ENCODE results near the gene MYL10. TPM values are rescaled to one million over a fixed set of nuclear protein-coding genes. Genes with fewer than 3 reads are reported as not detected.

The MYL10 gene
- total RNA-seq, 1 donor from 2014 or later = not detected

DNA sequence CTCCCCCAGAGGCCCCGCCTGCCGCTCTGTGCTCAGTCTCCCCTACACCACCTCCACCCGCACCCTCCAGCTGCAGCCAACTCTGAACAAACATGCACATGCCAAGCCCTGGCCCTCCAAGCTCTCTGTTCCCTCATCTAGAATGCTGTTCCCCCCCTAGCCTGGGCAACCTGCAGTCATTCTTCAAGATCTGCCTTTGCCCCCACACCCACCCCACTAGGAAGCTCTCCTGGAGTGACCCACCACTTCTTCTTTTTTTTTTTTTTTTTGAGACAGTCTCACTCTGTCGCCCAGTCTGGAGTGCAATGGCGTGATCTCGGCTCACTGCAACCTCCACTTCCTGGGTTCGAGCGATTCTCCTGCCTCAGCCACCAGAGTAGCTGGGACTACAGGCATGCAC lies 13.7 kb downstream of the MYL10 start:
- TF ChIP-seq, protein P1, sequence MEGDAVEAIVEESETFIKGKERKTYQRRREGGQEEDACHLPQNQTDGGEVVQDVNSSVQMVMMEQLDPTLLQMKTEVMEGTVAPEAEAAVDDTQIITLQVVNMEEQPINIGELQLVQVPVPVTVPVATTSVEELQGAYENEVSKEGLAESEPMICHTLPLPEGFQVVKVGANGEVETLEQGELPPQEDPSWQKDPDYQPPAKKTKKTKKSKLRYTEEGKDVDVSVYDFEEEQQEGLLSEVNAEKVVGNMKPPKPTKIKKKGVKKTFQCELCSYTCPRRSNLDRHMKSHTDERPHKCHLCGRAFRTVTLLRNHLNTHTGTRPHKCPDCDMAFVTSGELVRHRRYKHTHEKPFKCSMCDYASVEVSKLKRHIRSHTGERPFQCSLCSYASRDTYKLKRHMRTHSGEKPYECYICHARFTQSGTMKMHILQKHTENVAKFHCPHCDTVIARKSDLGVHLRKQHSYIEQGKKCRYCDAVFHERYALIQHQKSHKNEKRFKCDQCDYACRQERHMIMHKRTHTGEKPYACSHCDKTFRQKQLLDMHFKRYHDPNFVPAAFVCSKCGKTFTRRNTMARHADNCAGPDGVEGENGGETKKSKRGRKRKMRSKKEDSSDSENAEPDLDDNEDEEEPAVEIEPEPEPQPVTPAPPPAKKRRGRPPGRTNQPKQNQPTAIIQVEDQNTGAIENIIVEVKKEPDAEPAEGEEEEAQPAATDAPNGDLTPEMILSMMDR (conservative IDR thresholded peaks at IDR 0.05; ENCODE audit: low read depth, low read length) = no peak
- no peak for DNase-seq (ENCODE audit: low read depth)
- no peak overlapping the region for H3K4me3 ChIP-seq (ENCODE audit: low read depth, low read length)

DNA sequence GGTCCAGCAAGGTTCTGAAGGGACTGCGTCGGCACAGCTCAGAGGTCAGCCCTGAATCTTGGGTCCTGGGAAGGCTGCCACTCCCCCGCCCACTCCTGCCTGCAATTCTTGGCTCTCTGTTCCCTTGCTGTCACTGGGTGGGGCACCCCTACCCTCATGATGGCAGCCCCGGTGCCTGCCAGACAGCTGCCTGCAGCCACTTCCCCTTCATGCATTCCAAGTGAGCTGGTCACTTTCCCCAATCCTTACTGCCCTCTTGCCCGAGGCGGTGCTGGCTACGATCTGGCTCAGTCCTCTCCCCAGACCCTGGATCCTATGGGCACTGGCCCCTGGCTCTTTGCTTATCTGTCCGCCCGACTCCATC lies 14.2 kb downstream of the MYL10 start:
- no peak for DNase-seq (ENCODE audit: low read depth)
- H3K4me3 ChIP-seq (ENCODE audit: low read depth, low read length) = no peak overlapping the region
- TF ChIP-seq, protein P1 (conservative IDR thresholded peaks at IDR 0.05; ENCODE audit: low read depth, low read length) = no peak

DNA sequence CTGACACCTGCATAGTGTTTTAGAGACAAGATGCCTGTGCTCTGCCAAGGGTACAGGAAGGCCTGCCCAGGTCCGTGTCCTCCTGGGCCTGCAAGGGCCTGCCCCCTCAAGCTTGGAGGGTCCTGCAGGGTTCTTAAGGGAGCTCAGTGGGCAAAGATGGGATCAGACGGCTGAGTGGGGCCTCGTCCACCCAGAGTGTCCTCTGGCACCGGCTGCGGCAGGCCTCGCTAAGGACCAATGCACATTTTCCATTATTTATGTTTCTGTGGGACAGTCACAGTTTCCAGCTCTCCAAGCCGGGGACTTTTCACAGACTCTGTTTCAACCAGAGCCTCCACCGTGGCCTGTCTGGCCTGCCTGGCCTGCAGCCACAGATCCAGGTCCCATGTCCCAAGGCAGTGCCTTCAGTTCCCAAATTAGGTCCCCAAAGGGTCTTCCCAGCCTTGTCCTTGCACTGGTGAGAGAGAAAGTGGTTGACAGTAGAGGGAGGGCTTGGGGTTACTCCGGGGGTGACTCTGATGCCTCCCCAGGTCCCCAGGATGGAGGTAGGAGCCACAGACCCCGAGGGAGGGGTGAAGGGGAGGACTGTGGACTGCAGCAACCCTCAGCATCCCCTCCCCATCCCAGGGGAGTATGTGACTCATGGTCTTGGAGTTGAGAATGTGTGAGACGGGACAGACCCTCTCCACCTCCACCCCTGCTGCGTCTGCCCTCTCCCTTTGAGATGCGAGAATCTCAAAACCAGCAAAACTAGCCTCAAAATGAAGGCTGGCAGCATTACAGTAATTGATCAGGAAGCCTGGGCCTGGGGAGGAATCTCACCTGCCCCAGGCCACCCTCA lies 14.8 kb downstream of the MYL10 start:
- no peak for DNase-seq (ENCODE audit: low read depth)
- H3K4me3 ChIP-seq (ENCODE audit: low read depth, low read length) = no peak overlapping the region
- TF ChIP-seq, protein P1 (conservative IDR thresholded peaks at IDR 0.05; ENCODE audit: low read depth, low read length) = no peak

DNA sequence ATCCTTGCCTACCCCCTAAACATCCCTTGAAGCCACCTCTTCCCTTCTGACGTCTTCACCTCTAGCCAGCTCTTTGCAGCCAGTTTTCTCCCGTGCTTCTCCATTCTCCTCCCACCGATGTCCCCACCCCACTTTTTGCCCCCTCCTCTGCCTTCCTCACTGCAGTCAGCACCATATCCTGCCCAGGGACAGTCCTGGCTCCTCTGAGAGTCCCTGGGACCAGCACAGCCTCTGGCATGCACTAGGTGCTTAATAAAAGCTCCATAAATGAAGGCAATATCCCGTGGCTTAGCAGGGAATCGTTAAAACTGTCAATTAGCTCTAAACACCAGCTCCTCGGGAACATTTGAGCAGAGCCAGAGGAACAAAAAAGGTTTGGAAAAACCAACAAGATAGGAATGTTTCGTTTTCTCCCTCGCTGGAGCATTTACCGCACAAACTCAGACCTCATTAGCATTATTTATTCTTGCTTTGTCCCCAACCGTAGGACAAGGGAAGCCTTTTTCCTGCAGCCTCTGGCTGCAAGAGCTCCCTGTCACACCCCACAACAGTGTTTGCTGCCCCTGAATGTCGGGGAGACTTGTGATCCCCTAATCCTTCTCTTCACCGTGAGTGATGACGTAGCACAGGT lies 16.1 kb downstream of the MYL10 start:
- DNase-seq (ENCODE audit: low read depth) = no peak
- TF ChIP-seq, protein P1 (conservative IDR thresholded peaks at IDR 0.05; ENCODE audit: low read depth, low read length) = no peak
- no peak overlapping the region for H3K4me3 ChIP-seq (ENCODE audit: low read depth, low read length)

DNA sequence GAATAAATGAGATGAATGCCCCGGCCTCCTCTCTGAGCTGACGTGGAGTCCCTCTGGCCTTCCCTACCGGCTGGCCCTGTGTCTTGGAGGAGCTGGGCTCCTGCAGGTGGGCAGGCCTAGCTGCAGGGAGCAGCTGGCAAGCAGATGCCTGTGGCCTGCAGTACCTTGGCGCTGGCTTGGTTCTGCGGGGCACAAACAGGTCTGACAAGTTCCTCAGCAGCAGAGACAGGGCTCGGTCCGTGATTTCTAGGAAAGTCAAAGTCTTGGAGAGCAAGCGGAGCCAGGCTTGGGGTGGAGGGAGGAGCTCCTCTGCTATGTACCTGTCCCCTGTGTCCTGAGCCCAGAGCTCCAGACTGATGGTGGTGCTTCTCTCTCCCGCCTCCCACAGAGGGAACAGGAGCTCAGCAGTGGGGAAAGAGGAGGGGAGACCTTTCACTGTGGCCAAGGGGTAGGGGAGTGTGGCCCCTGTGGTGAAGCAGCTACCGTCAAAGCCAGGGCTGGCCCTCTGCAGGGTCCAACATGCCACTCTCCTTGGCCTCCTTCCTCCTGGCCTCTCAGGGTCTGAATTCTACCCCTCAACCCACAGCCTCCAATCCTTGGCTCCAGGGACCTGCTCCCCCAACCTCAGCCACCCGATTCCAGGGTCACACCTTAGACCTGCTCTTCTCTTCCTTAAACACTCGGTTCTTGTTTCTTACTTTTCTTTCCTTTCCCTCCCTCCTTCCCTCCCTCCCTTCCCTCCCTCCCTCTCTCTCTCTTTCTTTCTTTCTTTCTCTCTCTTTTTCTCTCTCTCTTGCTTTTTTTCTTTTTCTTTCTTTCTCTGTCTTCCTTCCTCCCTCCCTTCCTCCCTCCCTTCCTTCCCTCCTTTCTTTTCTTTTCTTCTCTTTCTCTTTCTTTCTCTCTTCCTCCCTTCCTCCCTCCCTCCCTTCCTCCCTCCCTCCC lies 20.1 kb downstream of the MYL10 start:
- TF ChIP-seq, protein P1 (conservative IDR thresholded peaks at IDR 0.05; ENCODE audit: low read depth, low read length) = no peak
- no peak for DNase-seq (ENCODE audit: low read depth)
- H3K4me3 ChIP-seq (ENCODE audit: low read depth, low read length) = no peak overlapping the region

DNA sequence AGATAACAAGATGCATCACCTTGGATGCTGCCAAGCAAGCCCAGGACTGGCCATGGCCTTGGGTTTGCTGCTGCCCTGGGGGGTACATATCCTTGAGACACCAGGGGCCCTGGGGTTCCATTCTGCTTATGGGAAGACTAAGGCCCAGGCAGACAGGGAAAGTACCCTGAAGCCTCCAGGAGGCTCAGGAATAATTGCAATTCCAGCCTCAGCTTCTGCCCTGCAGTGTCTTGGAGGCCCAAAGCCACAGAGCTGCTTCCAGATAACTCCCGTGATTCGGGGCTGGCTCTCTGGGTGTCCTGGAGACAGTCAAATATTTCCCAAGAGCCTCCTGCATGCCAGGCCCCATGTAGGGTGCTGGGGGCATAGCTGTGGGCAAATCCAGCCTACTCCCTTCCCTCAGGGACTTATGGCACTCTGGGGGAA lies 22.6 kb downstream of the MYL10 start:
- DNase-seq (ENCODE audit: low read depth) = no peak
- TF ChIP-seq, protein P1 (conservative IDR thresholded peaks at IDR 0.05; ENCODE audit: low read depth, low read length) = no peak
- H3K4me3 ChIP-seq (ENCODE audit: low read depth, low read length) = no peak overlapping the region
